ENCODE measurements around the gene ICE1.
"Not testable (repeated sequence)": the region's sequence is repeated elsewhere in the genome, so short reads cannot be mapped to it uniquely, and the experiment has no call there.

Gene ICE1

DNA sequence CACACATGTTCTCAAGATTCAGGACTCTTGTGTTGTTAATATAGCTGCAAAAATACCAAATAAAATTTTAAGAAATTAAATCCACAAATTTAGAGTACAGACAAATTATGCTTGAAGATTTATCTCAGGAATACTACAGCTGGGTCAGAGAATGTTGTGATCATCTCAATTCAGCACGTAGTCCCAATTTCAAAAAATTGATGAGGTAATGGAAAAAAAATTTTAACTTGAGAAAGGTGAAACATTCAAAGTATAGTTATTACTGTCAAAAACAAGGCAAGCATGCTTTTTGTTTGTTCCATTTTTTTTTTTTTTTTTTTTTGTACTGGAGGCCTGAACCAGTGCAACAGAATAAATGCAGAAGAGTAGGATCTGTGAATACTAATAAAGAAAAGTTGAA, 29.4 kb downstream of the ICE1 start:
- DNase-seq: no peak

DNA sequence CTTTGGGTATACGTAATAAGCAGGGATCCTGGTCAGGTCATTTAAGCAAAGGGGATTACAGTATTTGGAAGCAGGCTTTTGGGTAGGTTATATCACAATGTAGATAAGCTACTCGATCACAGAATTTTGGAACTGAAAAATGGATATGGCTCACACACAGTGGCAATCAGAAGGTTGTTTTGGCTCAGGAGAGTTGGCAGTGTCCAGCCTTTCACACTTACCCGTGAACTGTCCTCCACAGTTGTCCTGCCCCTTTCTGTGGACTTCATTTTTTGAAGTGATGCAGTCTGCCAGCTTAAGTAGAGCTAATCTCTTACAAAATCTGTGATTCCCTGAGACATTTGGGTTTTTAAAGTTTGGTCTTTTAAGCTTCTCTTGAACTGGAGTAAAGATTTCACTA, 30.7 kb downstream of the ICE1 start:
- DNase-seq: no peak

DNA sequence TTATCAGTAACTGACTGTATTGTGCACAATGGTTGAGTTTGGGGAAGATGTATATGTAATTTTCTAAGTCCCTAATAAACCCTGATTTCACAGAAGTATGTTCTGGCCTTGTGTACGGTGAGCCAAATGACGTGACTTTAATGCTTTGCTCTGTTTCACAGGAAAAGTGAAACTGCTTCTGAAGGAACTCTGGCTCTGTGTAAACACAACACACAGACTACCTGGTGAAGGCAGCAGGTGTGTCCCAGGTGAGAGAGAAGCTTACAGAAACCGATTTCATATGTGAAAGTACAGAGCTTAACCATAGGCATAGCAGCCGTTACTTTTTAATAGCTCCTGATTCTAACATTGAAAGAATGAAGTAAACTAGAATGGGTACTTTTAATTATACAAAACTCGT, 31.9 kb downstream of the ICE1 start:
- no peak for DNase-seq

DNA sequence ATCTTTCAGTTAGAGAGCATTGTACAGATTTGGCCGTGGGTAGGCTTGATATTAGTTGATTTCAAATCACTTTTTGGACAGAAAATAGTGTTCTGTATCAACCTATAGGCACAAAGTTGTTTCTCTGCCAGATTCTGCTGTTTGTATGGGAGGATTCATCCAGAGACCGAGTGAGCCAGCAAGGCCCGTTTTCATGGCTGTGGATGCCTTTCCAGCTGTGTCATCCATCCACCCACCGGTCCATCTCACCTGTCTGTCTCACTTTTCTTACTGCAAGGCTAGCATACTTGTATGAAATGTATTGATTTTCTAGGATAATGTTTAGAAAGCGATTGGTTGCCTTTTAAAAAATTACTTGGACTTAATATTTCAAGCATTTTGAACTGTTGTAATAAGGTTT, 34.4 kb downstream of the ICE1 start:
- DNase-seq: no peak

DNA sequence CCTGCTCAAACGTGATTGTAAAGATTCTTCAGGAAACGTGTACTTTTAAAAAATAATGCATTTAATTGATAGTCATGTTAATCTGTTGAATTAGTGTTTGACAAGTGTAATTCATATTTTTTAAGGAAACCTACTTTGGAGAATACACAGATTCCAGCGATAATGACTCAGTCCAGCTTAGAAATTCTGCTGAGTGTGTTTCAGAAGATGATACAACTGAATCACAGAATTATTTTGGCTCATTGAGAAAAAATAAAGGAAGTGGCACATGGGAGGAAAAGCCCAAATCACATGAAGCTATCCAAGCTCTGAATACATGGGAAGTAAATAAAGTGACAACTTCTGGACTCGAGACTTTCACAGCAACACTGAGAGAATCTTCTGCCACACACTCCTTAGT, 37.8 kb downstream of the ICE1 start:
- DNase-seq: no peak

DNA sequence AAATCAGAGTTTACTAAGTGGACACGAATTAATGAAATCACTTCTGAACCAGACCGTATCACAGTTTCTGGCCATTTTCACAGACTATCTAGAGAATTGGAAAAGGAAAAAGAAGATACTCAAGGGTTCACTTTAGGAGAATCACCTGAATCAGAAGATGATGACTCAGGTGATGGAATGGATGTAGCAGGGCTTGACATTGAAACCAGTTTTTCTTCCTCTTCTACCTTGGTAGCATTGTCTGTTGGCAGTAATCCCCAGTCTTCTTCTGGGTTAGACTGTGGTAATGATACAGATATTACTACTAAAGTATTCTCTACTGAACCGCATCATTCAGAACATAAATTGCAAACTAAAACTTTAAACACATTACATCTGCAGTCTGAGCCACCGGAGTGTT, 38.5 kb downstream of the ICE1 start:
- DNase-seq: no peak

DNA sequence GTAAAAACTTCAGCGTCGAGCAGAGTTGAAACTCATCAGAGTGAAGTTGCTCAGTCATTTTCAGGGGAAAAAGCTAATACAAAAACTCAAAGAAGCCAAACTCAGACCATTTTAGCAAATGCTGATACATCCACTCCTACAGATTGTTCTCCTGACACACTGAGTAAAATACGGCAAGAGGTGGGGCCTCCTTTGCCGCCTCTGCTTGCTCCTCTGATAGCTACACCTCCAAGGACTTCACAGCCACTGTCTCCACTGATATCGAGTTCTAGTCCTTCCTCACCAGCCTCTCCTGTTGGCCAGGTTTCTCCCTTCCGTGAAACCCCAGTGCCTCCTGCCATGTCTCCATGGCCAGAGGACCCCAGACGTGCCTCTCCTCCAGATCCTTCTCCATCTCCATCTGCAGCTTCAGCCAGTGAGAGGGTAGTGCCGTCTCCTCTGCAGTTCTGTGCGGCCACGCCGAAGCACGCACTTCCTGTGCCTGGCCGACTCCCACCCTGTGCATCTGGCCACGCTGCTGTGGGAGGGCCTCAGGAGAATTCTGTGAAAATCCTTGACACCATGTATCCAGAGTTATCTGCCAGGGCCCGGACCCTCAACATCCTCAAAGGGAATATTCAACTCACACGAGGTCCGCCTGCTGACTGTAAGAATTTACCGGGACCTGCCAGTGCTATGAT, 41.7 kb downstream of the ICE1 start:
- no peak for DNase-seq

DNA sequence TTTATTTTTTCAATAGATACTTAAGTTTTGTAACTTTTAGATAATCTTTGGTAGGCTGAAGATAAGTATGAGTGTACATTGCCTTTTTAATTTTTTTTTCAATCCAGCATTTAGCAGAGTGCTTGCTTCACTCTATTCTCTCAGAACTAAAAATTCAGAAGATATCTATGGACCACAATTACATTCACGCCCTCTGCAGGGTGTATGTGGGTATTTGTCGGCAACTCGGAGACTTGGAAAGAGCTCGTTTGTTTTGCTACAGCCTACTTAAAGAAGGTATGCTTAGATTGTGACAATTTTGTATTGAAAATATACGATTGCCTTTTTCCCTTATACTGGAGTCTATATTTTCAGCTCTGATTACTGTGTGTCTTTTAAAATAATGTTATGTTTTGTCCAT, 43.8 kb downstream of the ICE1 start:
- DNase-seq: no peak

DNA sequence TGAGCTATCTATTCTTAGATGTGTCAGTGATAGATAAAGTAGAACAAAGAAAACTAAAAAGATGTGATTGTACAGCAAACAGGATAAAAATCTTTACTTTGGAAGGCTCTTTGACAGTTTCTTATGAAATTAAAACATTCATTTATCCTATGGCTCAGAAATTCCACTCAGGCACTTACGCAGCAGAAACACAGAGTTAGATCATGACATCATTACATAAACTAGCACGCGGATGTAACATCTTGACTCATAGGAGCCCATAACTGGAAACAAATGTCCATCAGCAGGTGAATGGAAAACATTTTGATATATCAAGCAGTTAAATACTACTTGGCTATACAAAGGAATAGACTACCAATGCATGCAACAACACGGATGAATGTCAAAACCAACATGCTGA, 45.3 kb downstream of the ICE1 start:
- no peak for DNase-seq

DNA sequence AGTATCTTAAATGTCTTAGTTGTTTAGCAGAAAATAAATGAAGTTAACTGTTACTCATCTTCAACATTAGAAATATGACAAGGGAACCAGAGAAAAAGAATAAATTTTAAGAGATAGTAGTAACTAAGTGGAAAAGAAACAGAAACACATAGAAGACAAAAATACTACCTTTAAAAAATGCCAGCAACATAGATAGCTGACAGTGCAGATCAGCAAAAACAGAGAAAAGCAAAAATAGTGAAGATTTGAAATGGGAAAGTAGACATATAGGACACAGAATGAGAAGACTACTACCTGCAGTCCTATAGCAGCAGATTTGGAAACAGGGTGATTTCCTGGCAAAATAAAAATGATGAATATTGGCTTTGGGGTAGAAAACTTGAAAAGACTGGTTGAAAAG, 48.5 kb downstream of the ICE1 start:
- DNase-seq: no peak

DNA sequence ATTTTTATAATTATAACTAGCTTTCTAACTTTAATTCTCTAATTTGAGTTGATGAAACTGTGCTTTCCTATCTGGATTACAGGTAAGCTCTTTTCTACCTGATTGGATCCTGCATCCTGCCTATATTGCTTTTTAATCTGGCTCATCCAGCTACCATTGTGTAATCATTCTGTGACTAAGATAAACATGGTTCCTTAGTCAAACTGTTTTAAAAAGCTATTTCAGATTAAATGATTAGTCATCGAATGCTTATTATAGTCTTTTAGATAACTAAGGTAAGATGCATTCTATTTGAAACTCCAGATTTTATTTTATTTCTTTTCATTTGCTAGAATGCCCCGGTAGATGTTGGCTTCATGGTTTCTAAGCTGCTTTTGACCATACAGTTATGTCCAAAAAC, 50.7 kb downstream of the ICE1 start:
- DNase-seq: no peak

DNA sequence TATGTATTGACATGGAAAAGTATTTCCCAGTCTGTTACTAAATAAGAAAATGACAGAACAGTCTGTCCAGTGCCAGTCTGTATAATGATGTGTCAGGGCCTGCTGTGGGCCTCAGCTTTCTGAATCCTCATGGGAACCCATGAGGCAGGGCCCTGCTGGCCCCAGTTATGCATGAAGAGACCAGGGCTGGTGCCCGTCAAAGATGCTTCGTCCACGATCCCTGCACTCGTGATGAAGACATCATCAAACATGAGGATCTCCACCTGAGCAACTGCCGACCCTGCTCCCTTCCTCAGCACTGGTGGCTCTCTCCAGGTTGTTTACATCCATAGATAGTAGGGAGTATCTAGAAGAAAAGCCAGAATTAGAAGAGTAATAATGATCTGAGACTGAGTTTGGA, 52.5 kb downstream of the ICE1 start:
- no peak for DNase-seq

DNA sequence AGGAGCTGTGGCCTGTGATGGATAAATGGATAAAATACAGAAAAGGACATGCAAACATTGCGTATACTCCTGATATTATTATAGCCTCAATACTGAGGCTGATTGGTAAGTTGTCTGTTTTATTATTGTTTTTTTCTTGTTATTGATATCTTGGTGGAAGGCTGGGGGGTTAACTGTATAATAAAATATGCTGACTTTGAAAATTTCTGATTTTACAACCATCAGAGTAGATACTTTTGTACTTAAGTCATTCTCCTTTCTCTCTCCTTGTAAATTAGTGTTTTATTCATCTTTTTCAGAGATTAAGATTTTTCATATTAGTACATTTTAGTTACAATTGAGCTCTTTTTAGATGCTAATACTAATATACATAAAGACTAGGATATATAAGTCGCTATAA, 53.5 kb downstream of the ICE1 start:
- DNase-seq: no peak

DNA sequence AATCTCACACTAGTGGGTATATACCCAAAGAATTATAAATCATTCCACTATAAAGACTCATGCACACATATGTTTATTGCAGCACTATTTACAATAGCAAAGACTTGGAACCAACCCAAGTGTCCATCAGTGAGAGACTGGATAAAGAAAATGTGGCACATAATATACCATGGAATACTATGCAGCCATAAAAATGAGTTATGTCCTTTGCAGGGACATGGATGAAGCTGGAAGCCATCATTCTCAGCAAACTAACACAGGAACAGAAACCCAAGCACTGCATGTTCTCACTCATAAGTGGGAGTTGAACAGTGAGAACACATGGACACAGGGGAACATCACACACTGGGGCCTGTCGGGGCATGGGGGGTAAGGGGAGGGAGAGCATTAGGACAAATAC, 57.1 kb downstream of the ICE1 start:
- not testable (repeated sequence) for DNase-seq

DNA sequence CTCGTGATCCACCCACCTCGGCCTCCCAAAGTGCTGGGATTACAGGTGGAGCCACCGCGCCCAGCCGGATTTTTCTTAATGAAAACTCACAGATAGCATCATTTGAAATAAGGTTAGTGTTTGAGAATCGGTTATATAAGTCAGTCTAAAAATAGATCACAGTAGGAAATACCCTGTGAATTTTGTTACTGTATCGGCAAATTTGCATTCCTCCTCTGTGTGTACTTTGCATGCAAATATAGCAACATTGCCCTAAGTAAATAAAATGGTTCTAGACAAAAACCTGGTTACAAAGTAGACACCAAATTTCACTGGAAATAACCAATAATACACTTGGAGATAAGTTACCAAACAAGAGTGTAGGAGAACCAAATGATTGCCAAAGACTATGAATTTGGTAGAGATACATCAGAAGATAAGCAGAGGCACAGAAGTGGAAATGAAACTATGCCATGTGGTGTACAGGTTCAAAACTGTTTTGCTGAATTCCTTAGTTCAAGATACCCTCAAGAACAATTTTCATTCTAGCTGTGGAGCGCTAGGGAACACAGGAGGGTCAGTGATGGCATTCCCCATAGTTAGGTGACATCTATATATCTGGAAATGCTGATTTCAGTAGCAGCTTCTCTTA, 58.1 kb downstream of the ICE1 start:
- no peak for DNase-seq

DNA sequence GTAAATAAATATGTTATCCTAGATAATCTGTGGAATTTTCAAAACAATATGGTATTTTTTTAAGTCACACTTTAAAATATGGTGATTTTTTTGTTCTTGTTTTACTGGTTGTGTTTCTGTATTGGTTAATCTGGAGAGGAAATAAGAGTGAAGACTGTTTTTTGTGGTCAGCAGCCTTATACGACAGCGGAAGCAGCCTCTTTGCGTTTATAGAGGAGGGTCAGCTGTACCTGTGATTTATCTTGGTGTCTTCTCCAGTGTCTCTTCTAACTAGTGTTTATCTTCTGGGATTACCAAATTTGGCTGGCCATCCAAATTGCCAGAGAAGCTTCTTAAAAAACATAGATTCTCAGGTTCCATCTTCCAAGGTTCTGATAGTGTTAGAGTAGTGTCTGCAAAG, 58.7 kb downstream of the ICE1 start:
- DNase-seq: peak; percentile 40

DNA sequence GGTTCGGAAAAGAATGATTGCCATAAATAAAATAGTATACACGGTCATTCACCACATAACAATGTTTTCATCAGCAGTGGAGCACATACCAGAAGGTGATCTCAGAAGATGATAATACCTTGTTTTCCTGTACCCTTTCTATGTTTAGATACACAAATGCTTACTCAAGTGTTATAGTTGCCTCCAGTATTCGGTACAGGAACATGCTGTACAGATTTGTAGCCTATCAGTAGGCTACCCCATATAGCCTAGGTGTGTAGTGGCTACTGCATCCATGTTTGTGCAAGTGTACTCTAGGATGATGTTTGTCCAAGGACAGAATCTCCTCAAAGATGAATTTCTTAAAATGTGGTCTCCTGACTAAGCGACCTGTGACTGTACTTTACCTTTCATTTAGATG, 59.2 kb downstream of the ICE1 start:
- DNase-seq: no peak

DNA sequence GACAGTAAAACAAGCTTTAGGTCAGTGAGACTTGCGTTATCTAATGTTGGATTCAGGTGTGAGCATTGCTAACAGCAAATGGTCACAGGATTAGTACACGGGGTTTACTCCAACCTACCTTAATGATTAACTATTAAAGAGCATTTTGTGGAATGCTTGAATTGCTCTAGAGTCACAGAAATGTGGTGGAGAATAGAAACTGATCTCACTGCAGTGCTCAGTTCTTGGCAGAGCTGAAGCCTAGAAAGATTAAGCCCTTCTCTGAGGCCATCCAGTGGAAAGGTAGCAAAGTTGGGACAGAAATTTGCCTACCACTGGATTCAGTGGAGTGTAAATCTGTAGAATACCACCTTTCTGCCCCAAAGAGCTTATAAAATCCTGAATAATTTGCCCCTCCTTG, 60.9 kb downstream of the ICE1 start:
- DNase-seq: no peak

DNA sequence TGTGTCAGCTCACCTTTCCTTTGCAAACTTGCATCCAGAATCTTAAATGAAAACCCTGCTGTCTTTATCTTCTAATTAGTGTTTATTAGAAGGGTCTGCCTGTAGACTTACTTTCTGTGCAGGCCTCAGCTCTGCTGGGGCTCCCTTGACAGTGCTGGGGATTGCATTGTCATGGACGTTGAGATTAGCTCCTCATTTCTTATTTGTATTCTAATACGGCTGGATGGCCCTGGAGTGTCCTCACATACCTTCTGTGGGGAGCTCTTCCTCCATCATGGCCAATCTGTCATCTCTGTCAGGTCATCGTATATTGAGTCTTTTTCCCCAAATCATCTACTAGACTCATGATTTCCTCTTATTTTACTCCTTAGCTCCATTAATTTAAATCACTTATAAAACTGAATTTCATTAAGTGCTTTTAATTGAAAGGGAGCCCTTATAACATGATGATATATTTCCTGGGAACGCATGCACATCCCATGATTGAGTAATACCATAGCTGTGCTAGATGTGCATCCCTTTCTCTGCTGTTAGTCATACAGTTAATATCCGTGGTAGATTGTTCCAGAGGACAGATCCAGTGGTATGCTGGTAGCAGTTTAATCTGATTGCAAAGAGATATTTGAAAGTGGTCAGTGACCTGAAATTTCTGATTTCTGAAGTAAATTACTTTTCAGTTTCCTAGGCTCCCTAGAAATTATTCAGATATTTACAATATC, 61.6 kb downstream of the ICE1 start:
- no peak for DNase-seq

DNA sequence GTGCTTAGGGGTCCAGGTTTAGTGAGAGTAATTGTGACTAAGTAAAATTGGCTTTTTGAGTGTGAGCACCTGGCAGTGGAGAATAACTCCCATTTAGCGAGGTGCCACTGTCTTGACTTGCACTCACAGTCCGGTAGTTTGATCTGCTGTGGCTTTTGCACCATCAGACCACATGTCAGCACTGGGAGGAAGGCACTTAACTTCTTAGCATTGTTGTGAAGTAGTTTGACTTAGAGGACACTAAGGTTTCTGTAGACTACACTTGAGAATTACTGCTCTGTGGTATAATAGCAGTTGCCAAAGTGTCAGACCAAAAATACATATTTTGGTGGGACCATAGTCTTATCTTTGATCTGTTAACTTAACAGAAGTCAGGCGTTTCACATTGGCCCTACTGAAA, 63.6 kb downstream of the ICE1 start:
- DNase-seq: peak; percentile 10

DNA sequence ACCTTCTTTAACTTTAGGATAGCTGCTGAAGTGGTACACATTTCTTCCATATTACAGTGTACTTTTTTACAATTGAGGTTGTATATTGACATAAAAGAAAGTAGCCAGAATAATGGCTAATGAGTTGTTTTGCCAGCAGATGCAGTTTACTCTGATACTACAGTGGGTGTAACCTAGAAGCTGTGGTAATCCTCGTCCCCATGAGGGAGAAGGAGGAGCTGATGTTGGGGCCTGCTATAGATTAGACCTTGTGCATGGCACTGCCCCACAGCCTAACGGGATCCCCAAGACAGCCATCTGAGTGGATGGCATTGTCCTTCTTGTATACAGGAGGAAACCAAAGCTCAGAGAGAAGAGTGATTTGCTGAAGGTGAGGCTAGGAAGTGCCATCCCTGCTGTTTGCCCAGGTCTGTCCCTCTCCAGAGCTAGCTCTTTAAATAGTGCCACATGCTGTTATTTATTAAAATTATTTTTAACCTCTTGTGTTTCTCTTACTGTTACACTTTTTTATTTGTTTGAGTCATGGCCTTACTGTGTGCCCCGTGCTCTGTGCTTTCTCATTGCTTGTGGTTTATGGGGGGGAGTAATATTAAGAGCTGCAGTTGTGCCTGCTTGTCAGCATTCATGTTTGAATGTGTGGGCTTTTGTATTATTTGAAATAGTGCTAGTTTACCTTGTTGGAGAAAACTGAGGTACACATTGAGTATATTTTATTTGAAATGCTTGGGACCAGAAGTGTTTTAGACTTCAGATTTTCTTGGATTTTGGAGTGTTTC, 65.3 kb downstream of the ICE1 start:
- no peak for DNase-seq

DNA sequence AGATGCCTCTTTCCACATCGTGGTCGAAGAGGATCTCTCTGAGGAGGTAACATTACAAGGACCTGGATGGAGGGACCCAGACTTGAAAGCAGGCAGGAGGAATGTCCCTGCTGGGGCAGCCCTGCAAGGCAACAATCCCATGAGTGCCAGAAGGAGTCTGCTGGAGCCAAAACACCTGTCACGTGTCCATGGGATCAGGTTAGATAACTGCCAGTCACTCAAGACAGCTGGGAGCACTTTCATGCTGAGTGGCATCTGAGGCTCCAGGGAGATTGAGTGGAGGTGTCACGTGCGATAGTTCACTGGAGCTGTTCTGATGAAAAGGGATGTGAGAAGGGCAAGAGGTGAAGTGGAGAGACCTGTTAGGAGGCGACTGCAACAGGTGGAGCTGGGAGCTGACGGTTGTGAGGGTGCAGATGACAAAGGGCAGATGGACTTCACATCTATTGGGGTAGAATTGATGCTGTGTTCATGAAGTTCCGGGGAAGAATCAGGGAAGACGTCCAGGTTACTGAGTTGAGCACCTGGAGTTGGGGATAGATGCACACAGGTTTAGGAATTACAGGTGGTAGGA, 68.4 kb downstream of the ICE1 start:
- DNase-seq: no peak
